Hepatocyte (in vitro differentiated cells): ENCODE data around the gene NABP2. TPM values are rescaled to one million over a fixed set of nuclear protein-coding genes. Genes with fewer than 3 reads are reported as not detected.

ENCODE experiments used
- DNase-seq: peaks from one replicate; pipeline ENCODE4 v3.0.0-alpha.2; 2016; ENCODE audit warnings: low spot score
- H2AFZ ChIP-seq: fragments of 200-600 bp; sonication (generic); 2 replicates; pipeline ENCODE4 v1.6.0; 2016; ENCODE audit warnings: antibody characterized with exemption, mild to moderate bottlenecking
- H3K27ac ChIP-seq: fragments of 200-600 bp; sonication (generic); 2 replicates; pipeline ENCODE4 v1.5.1; 2016; ENCODE audit warnings: mild to moderate bottlenecking
- H3K27me3 ChIP-seq: fragments of 200-600 bp; sonication (generic); 2 replicates; pipeline ENCODE4 v1.6.1; 2016
- H3K36me3 ChIP-seq: fragments of 200-600 bp; sonication (generic); replicated peaks from 2 replicates; pipeline ENCODE4 v1.5.1; 2016; ENCODE audit warnings: low read depth; ENCODE audit not compliant: insufficient read depth
- H3K4me1 ChIP-seq: fragments of 200-600 bp; sonication (generic); 2 replicates; pipeline ENCODE4 v1.5.1; 2016; ENCODE audit warnings: mild to moderate bottlenecking, moderate library complexity; ENCODE audit not compliant: insufficient read depth
- H3K4me2 ChIP-seq: fragments of 200-600 bp; sonication (generic); 2 replicates; pipeline ENCODE4 v1.6.0; 2016
- H3K4me3 ChIP-seq: fragments of 200-600 bp; sonication (generic); 2 replicates; pipeline ENCODE4 v1.5.1; 2016; ENCODE audit warnings: mild to moderate bottlenecking
- H3K79me2 ChIP-seq: fragments of 200-600 bp; sonication (generic); 2 replicates; pipeline ENCODE4 v1.6.0; 2017; ENCODE audit warnings: mild to moderate bottlenecking
- H3K9me2 ChIP-seq: fragments of 200-600 bp; sonication (generic); replicated peaks from 2 replicates; pipeline ENCODE4 v1.6.0; 2017; ENCODE audit warnings: mild to moderate bottlenecking; ENCODE audit not compliant: insufficient read depth
- H3K9me3 ChIP-seq: fragments of 200-600 bp; sonication (generic); 2 replicates; pipeline ENCODE4 v1.5.1; 2016; ENCODE audit warnings: low read depth, mild to moderate bottlenecking
- H4K20me1 ChIP-seq: fragments of 200-600 bp; sonication (generic); 2 replicates; pipeline ENCODE4 v1.6.0; 2016; ENCODE audit warnings: mild to moderate bottlenecking; ENCODE audit not compliant: insufficient read depth, poor library complexity, severe bottlenecking
- CTCF ChIP-seq: fragments of 200-600 bp; sonication (generic); IDR thresholded peaks from 2 replicates; pipeline ENCODE4 v1.5.1; 2016; ENCODE audit warnings: antibody characterized with exemption, mild to moderate bottlenecking; ENCODE audit not compliant: poor library complexity
- EZH2 ChIP-seq: fragments of 200-600 bp; sonication (generic); IDR thresholded peaks from 2 replicates; pipeline ENCODE4 v1.6.1; 2016; ENCODE audit warnings: antibody characterized with exemption, mild to moderate bottlenecking, borderline replicate concordance
- EZH2phosphoT487 ChIP-seq: fragments of 200-600 bp; sonication (generic); IDR thresholded peaks from one replicate; pipeline ENCODE4 v1.6.1; 2018; ENCODE audit warnings: antibody characterized with exemption, mild to moderate bottlenecking, low read depth, moderate library complexity; ENCODE audit not compliant: unreplicated experiment, severe bottlenecking
- WGBS: methylation state at CpG from one replicate; pipeline ENCODE4 v1.1.6; 2016; ENCODE audit warnings: low lambda C conversion rate; ENCODE audit errors: missing lambda C conversion rate; 5-methylcytosine and 5-hydroxymethylcytosine counted together
- polyA plus RNA-seq: library from polyadenylated mRNA; unstranded; fragments of >200 nt; fragmentation: Nextera tagmentation; extraction: Ambion mirVana; gene quantifications from 2 replicates; pipeline ENCODE4 v1.2.1, GENCODE V29; 2016
- total RNA-seq: library from RNA; depleted of rRNA; stranded (reverse); fragments of >200 nt; gene quantifications from 2 replicates; pipeline ENCODE4 v1.2.3, GENCODE V29; 2014

NABP2 gene
- total and polyA plus RNA-seq, 2 experiments from 2014 or later = 12.4 to 21.9 TPM

- Histone ChIP-seq H3K4me1 (peaks cover 7% of the 10 kb centered on the region), H3K79me2 (peaks cover 21% of the 10 kb centered on the region), H3K4me2 (peak within 1 kb of the TSS; percentile 80), H4K20me1 (no peaks in the 10 kb centered on the region), H3K36me3 (no peaks in the 10 kb centered on the region), H3K9me3 (no peaks in the 10 kb centered on the region), H3K27me3 (no peaks in the 10 kb centered on the region), H2AFZ (no peak within 1 kb of the TSS), H3K4me3 (no peak within 1 kb of the TSS), H3K9me2 (no peaks in the 10 kb centered on the region), H3K27ac (peak within 1 kb of the TSS; percentile 98)
- TF ChIP-seq EZH2phosphoT487 (no peak), CTCF (no peak)
- no peak for DNase-seq
- WGBS = 73% methylated on average over 3 of the region's 4 CpGs
Measured at GRCh38 chr12:56229916-56230431, 5.8 kb downstream of the NABP2 start, which contains the start of gene SLC39A5. Gene SLC39A5, plus strand, starts transcription at chr12:56230051. Its CDS starts 1,224 bp downstream, at chr12:56231275.

- H4K20me1 ChIP-seq = no peaks in the 10 kb centered on the region
- H3K79me2 ChIP-seq = peaks cover 21% of the 10 kb centered on the region
- no peak overlapping the region for H2AFZ ChIP-seq
- H3K36me3 ChIP-seq = no peaks in the 10 kb centered on the region
- H3K4me3 ChIP-seq = no peak overlapping the region
- no peaks in the 10 kb centered on the region for H3K9me3 ChIP-seq
- no peaks in the 10 kb centered on the region for H3K9me2 ChIP-seq
- peaks cover 7% of the 10 kb centered on the region for H3K4me1 ChIP-seq
- H3K27ac ChIP-seq = peak overlapping the region; percentile 98
- DNase-seq = peak; percentile 88
- no peaks in the 10 kb centered on the region for H3K27me3 ChIP-seq
- peak overlapping the region; percentile 80 for H3K4me2 ChIP-seq
- TF ChIP-seq EZH2phosphoT487 (no peak), CTCF (no peak), EZH2 (no peak)
- WGBS = 58% methylated on average over 7 of the region's 8 CpGs
Measured at GRCh38 chr12:56230432-56231183, 6.5 kb downstream of the NABP2 start.

GRCh38 chr12:56231184-56231582 lies 7.0 kb downstream of the NABP2 start:
- no peak for DNase-seq
- H2AFZ ChIP-seq = no peak overlapping the region
- 82% methylated on average over 11 of the region's 11 CpGs for WGBS
- TF ChIP-seq EZH2phosphoT487 (no peak), CTCF (no peak), EZH2 (no peak)
- H3K27me3 ChIP-seq = no peaks in the 10 kb centered on the region
- H3K4me1 ChIP-seq = peaks cover 7% of the 10 kb centered on the region
- no peaks in the 10 kb centered on the region for H3K9me3 ChIP-seq
- no peaks in the 10 kb centered on the region for H3K36me3 ChIP-seq
- no peaks in the 10 kb centered on the region for H4K20me1 ChIP-seq
- peaks cover 21% of the 10 kb centered on the region for H3K79me2 ChIP-seq
- H3K4me2 ChIP-seq = peak overlapping the region; percentile 80
- no peaks in the 10 kb centered on the region for H3K9me2 ChIP-seq
- H3K27ac ChIP-seq = peak overlapping the region; percentile 98
- H3K4me3 ChIP-seq = no peak overlapping the region
